Transverse colon (tissue), 4 donors: ENCODE results near the gene SRGAP1. TPM values are rescaled to one million over a fixed set of nuclear protein-coding genes. Genes with fewer than 3 reads are reported as not detected.
A peak's percentile ranks its signal among the peaks of the same experiment; 100 is the strongest.

Experiments
- DNase-seq: peaks from one replicate; pipeline ENCODE4 v3.0.0-alpha.2; 2019
- H3K27ac ChIP-seq, 4 donors: fragments of 200-600 bp; sonication (generic); 2 replicates each; pipeline ENCODE4 v1.5.1; 2016 to 2018; ENCODE audit warnings: inconsistent platforms in 4 of 4
- H3K27me3 ChIP-seq: fragments of 200-600 bp; sonication (generic); 2 replicates; pipeline ENCODE4 v1.5.1; 2017; ENCODE audit warnings: inconsistent platforms
- H3K36me3 ChIP-seq, 4 donors: fragments of 200-600 bp; sonication (generic); 2 replicates each; pipeline ENCODE4 v1.5.1; 2017 to 2019; ENCODE audit warnings: inconsistent platforms in 4 of 4
- H3K4me1 ChIP-seq, 4 donors: fragments of 200-600 bp; sonication (generic); 2 replicates each; pipeline ENCODE4 v1.5.1; 2017 to 2020; ENCODE audit warnings: inconsistent platforms in 4 of 4
- H3K4me3 ChIP-seq, 4 donors: fragments of 200-600 bp; sonication (generic); 1 replicate in 1 of 4; 2 replicates in 3 of 4; pipeline versions ENCODE4 v1.5.1 to v1.6.1; 2017 to 2019; ENCODE audit warnings: inconsistent platforms in 4 of 4
- H3K9me3 ChIP-seq, 2 donors: fragments of 200-600 bp; sonication (generic); 2 replicates each; pipeline ENCODE4 v1.5.1; 2017 to 2019; ENCODE audit warnings: inconsistent platforms in 2 of 2
- CTCF ChIP-seq, 5 experiments: fragments of 200-600 bp in 3 of 5; fragments of 450-650 bp in 2 of 5; sonication (generic) in 3 of 5; IDR thresholded peaks; 1 replicate in 2 of 5; 2 replicates in 3 of 5; pipeline ENCODE4 v1.5.1; 2016 to 2017; ENCODE audit warnings: antibody characterized with exemption in 5 of 5, inconsistent platforms in 3 of 5, mild to moderate bottlenecking in 2 of 5, moderate library complexity in 1 of 5
- EP300 ChIP-seq: sonication (generic); formaldehyde crosslinking; IDR thresholded peaks from one replicate; pipeline ENCODE4 v1.6.1; 2017; ENCODE audit warnings: antibody characterized with exemption, low read depth
- POLR2A ChIP-seq: fragments of 450-650 bp; IDR thresholded peaks from one replicate; pipeline ENCODE4 v1.6.1; 2016; ENCODE audit warnings: antibody characterized with exemption, mild to moderate bottlenecking, moderate library complexity
- POLR2AphosphoS5 ChIP-seq, 3 donors: sonication (generic); formaldehyde crosslinking; IDR thresholded peaks; one replicate each; pipeline ENCODE4 v1.6.1; 2016; ENCODE audit warnings: antibody characterized with exemption in 3 of 3
- WGBS, 2 donors: methylation state at CpG; one replicate each; pipeline ENCODE4 v1.1.5; 2018; ENCODE audit warnings: low coverage in 1 of 2; 5-methylcytosine and 5-hydroxymethylcytosine counted together
- in situ Hi-C, 4 donors: fragments of 200-750 bp; cut with MboI; loops; one replicate each; pipeline versions ENCODE4 v1.15.0 to v1.15.1; 2017; ENCODE audit warnings: low sequenced_read_pairs in 3 of 4, low pct_ligation_motif_present in 1 of 4, low pct_unique_long_range_greater_than_20kb in 1 of 4
- intact Hi-C: fragments of 100-400 bp; cut with DNase I; formaldehyde crosslinking; loops from one replicate; pipeline ENCODE4 v1.15.1; 2023; ENCODE audit warnings: low total_unique reads
- total RNA-seq, 4 donors: library from RNA; depleted of rRNA; stranded (reverse); fragments of >200 nt; gene quantifications; one replicate each; pipeline ENCODE4 v1.1.0, GENCODE V29; 2016

Gene SRGAP1
- total RNA-seq, 4 donors from 2014 or later: 16.0 to 720 (median 51.4) TPM

- intact Hi-C loops (no loop called here), in situ Hi-C loops (no loop called here)
- H3K9me3 ChIP-seq: no peaks in the 10 kb centered on the region
- H3K4me1 ChIP-seq: peaks cover 0 to 9% (median 3%) of the 10 kb centered on the region in 4 donors
- H3K27me3 ChIP-seq: no peaks in the 10 kb centered on the region
- WGBS, 2 donors: 39 to 63% methylated on average over 4 to 9 of the region's 9 CpGs
- no peaks in the 10 kb centered on the region for H3K36me3 ChIP-seq
- TF ChIP-seq CTCF (IDR thresholded peaks at IDR 0.05) (no peak), POLR2AphosphoS5 (IDR thresholded peaks at IDR 0.05) (peak; percentile 63 to 71 (median 63)), EP300 (no peak), POLR2A (no peak)
- no peak overlapping the region for H3K4me3 ChIP-seq
- H3K27ac ChIP-seq: peak overlapping the region; percentile 33 to 77 (median 60)
- no peak for DNase-seq
Measured at GRCh38 chr12:63955831-63956666, 111.5 kb downstream of the SRGAP1 start.

GRCh38 chr12:63957496-63957895 is 113.0 kb downstream of the SRGAP1 start:
- Histone ChIP-seq H3K27me3 (no peaks in the 10 kb centered on the region), H3K36me3 (no peaks in the 10 kb centered on the region), H3K4me3 (no peak overlapping the region), H3K9me3 (no peaks in the 10 kb centered on the region), H3K27ac (no peak overlapping the region), H3K4me1 (peaks cover 0 to 9% (median 3%) of the 10 kb centered on the region in 4 donors)
- in situ Hi-C loops: no loop called here
- intact Hi-C loops: no loop called here
- TF ChIP-seq EP300: no peak
- WGBS, 2 donors: 76 to 89% methylated on average over 4 to 5 of the region's 5 CpGs
- DNase-seq: no peak

GRCh38 chr12:63958876-63959580 is 114.5 kb downstream of the SRGAP1 start:
- no peak overlapping the region for H3K27ac ChIP-seq
- WGBS, 2 donors: 81 to 83% methylated on average over 3 of the region's 3 CpGs

GRCh38 chr12:63961048-63961447 is 116.5 kb downstream of the SRGAP1 start:
- intact Hi-C loops: no loop called here
- Histone ChIP-seq H3K36me3 (no peaks in the 10 kb centered on the region), H3K4me1 (no peaks in the 10 kb centered on the region), H3K27me3 (no peaks in the 10 kb centered on the region), H3K4me3 (no peak overlapping the region), H3K27ac (no peak overlapping the region), H3K9me3 (no peaks in the 10 kb centered on the region)
- in situ Hi-C loops: no loop called here
- 91 to 96% methylated on average over 1 to 5 of the region's 5 CpGs for WGBS, 2 donors
- TF ChIP-seq POLR2A (no peak), CTCF (IDR thresholded peaks at IDR 0.05) (no peak), EP300 (no peak), POLR2AphosphoS5 (IDR thresholded peaks at IDR 0.05) (no peak)
- DNase-seq: no peak

More at GRCh38 chr12:63958876-63959580, 114.5 kb downstream of the SRGAP1 start:
- TF ChIP-seq EP300: no peak
- TF ChIP-seq POLR2AphosphoS5 (IDR thresholded peaks at IDR 0.05): no peak
- no peak for TF ChIP-seq POLR2A
- no peak for TF ChIP-seq CTCF (IDR thresholded peaks at IDR 0.05)
- in situ Hi-C loops: no loop called here
- peaks cover 0 to 9% (median 3%) of the 10 kb centered on the region in 4 donors for H3K4me1 ChIP-seq
- no peak overlapping the region for H3K4me3 ChIP-seq
- no peaks in the 10 kb centered on the region for H3K9me3 ChIP-seq
- intact Hi-C loops: no loop called here
- H3K36me3 ChIP-seq: no peaks in the 10 kb centered on the region
- DNase-seq: no peak
- H3K27me3 ChIP-seq: no peaks in the 10 kb centered on the region
